HEK293 (cell line): ENCODE measurements around the gene TMEM222.

Experiments used
- IKZF3 ChIP-seq: fragments of 450-650 bp; IDR thresholded peaks from 2 replicates; pipeline ENCODE4 v1.5.0; 2018; ENCODE audit warnings: missing biosample characterization, mild to moderate bottlenecking, missing genetic modification characterization, moderate library complexity
- MZF1 ChIP-seq: fragments of 450-650 bp; formaldehyde crosslinking; IDR thresholded peaks from 2 replicates; pipeline ENCODE4 v1.5.1; 2017; ENCODE audit warnings: missing biosample characterization, missing genetic modification characterization, borderline replicate concordance
- PBX3 ChIP-seq: sonication (generic); formaldehyde crosslinking; IDR thresholded peaks from 2 replicates; pipeline ENCODE4 v1.8.1; 2022; ENCODE audit warnings: mild to moderate bottlenecking, moderate library complexity, missing genetic modification reagents
- SALL2 ChIP-seq: fragments of 450-650 bp; formaldehyde crosslinking; IDR thresholded peaks from 2 replicates; pipeline ENCODE4 v1.5.0; 2017; ENCODE audit warnings: missing biosample characterization, mild to moderate bottlenecking, missing genetic modification characterization, borderline replicate concordance
- TSHZ1 ChIP-seq: fragments of 450-650 bp; formaldehyde crosslinking; IDR thresholded peaks from 2 replicates; pipeline ENCODE4 v1.5.1; 2016; ENCODE audit warnings: missing biosample characterization, missing genetic modification characterization, borderline replicate concordance
- YY2 ChIP-seq: fragments of 450-650 bp; formaldehyde crosslinking; IDR thresholded peaks from 2 replicates; pipeline ENCODE4 v1.5.1; 2016; ENCODE audit warnings: missing biosample characterization, missing genetic modification characterization
- ZBTB1 ChIP-seq: fragments of 450-650 bp; formaldehyde crosslinking; IDR thresholded peaks from 2 replicates; pipeline ENCODE4 v1.5.1; 2016; ENCODE audit warnings: missing biosample characterization, missing genetic modification characterization
- ZBTB26 ChIP-seq: fragments of 450-650 bp; formaldehyde crosslinking; optimal IDR thresholded peaks from 2 replicates; pipeline ENCODE3; 2016; ENCODE audit warnings: missing biosample characterization, mild to moderate bottlenecking, missing genetic modification characterization
- ZBTB8A ChIP-seq: fragments of 450-650 bp; formaldehyde crosslinking; IDR thresholded peaks from 2 replicates; pipeline ENCODE4 v1.5.1; 2016; ENCODE audit warnings: missing biosample characterization, missing genetic modification characterization
- ZFP69B ChIP-seq: fragments of 450-650 bp; formaldehyde crosslinking; IDR thresholded peaks from 2 replicates; pipeline ENCODE4 v1.5.1; 2016; ENCODE audit warnings: missing biosample characterization, missing genetic modification characterization
- ZNF112 ChIP-seq: fragments of 450-650 bp; formaldehyde crosslinking; IDR thresholded peaks from 2 replicates; pipeline ENCODE4 v1.5.0; 2017; ENCODE audit warnings: missing biosample characterization, missing genetic modification characterization
- ZNF157 ChIP-seq: fragments of 450-650 bp; formaldehyde crosslinking; IDR thresholded peaks from 2 replicates; pipeline ENCODE4 v1.5.1; 2016; ENCODE audit warnings: missing biosample characterization, missing genetic modification characterization
- ZNF24 ChIP-seq: fragments of 450-650 bp; formaldehyde crosslinking; IDR thresholded peaks from 2 replicates; pipeline ENCODE4 v1.5.1; 2016; ENCODE audit warnings: missing biosample characterization, missing genetic modification characterization
- ZNF280C ChIP-seq: fragments of 450-650 bp; formaldehyde crosslinking; IDR thresholded peaks from 2 replicates; pipeline ENCODE4 v1.5.1; 2016; ENCODE audit warnings: missing biosample characterization, missing genetic modification characterization
- ZNF488 ChIP-seq: fragments of 450-650 bp; formaldehyde crosslinking; IDR thresholded peaks from 2 replicates; pipeline ENCODE4 v1.5.1; 2016; ENCODE audit warnings: missing biosample characterization, missing genetic modification characterization
- ZNF518A ChIP-seq: fragments of 450-650 bp; formaldehyde crosslinking; conservative IDR thresholded peaks from 2 replicates; pipeline ENCODE4 v1.5.1; 2016; ENCODE audit warnings: low read depth, missing biosample characterization, missing genetic modification characterization
- ZNF548 ChIP-seq: fragments of 450-650 bp; formaldehyde crosslinking; IDR thresholded peaks from 2 replicates; pipeline ENCODE4 v1.5.1; 2016; ENCODE audit warnings: missing biosample characterization, missing genetic modification characterization
- ZNF561 ChIP-seq: fragments of 450-650 bp; IDR thresholded peaks from 2 replicates; pipeline ENCODE4 v1.5.1; 2018; ENCODE audit warnings: missing biosample characterization, missing genetic modification characterization, borderline replicate concordance
- ZNF610 ChIP-seq: fragments of 450-650 bp; formaldehyde crosslinking; IDR thresholded peaks from 2 replicates; pipeline ENCODE4 v1.5.1; 2016; ENCODE audit warnings: missing biosample characterization, missing genetic modification characterization, borderline replicate concordance
- ZNF629 ChIP-seq: fragments of 450-650 bp; formaldehyde crosslinking; IDR thresholded peaks from 2 replicates; pipeline ENCODE4 v1.5.1; 2017; ENCODE audit warnings: missing biosample characterization, missing genetic modification characterization
- ZNF639 ChIP-seq: fragments of 450-650 bp; formaldehyde crosslinking; IDR thresholded peaks from 2 replicates; pipeline ENCODE4 v1.5.1; 2016; ENCODE audit warnings: missing biosample characterization, missing genetic modification characterization
- ZNF660 ChIP-seq: fragments of 450-650 bp; IDR thresholded peaks from 2 replicates; pipeline ENCODE4 v1.5.1; 2018; ENCODE audit warnings: missing biosample characterization, mild to moderate bottlenecking, missing genetic modification characterization
- ZSCAN23 ChIP-seq: fragments of 450-650 bp; formaldehyde crosslinking; IDR thresholded peaks from 2 replicates; pipeline ENCODE4 v1.5.1; 2016; ENCODE audit warnings: missing biosample characterization, missing genetic modification characterization

The TMEM222 gene

GRCh38 chr1:27321813-27322568 is at the start of gene TMEM222 (continued):
- TF ChIP-seq ZNF518A (peak; percentile 98), ZNF610 (peak; percentile 94), IKZF3 (tag by site-specific recombination) (peak; percentile 47; the same call in 1 of the 2 replicates), ZBTB8A (tag by site-specific recombination) (peak; percentile 84), ZNF280C (no peak), SALL2 (peak; percentile 88; the same call in 1 of the 2 replicates), ZNF112 (no peak), PBX3 (CRISPR knock-in tag) (0 out of 2 replicates have a peak, but pooled peaks have one; percentile 64), MZF1 (peak; percentile 53; the same call in 1 of the 2 replicates), ZNF548 (tag by site-specific recombination) (no peak; the same call in 1 of the 2 replicates), ZSCAN23 (peak; percentile 89), ZBTB26 (peak; percentile 94), TSHZ1 (tag by site-specific recombination) (peak; percentile 65; the same call in 1 of the 2 replicates), ZNF660 (tag by site-specific recombination) (peak; percentile 99), ZNF561 (tag by site-specific recombination) (peak; percentile 98), ZBTB1 (tag by site-specific recombination) (peak; percentile 73; the same call in 1 of the 2 replicates), YY2 (tag by site-specific recombination) (peak; percentile 99), ZNF24 (tag by site-specific recombination) (peak; percentile 95), ZNF639 (tag by site-specific recombination) (peak; percentile 99), ZNF157 (no peak), ZNF629 (tag by site-specific recombination) (peak; percentile 96), ZFP69B (tag by site-specific recombination) (peak; percentile 95), ZNF488 (tag by site-specific recombination) (peak; percentile 43; the same call in 1 of the 2 replicates)
